Adrenal gland (tissue), 12 donors: ENCODE measurements around the gene KLHL29. TPM values are rescaled to one million over a fixed set of nuclear protein-coding genes. Genes with fewer than 3 reads are reported as not detected.
A peak's percentile ranks its signal among the peaks of the same experiment; 100 is the strongest.

Source experiments
- DNase-seq, 7 donors: peaks; one replicate each; pipeline ENCODE4 v3.0.0-alpha.2; 2019 to 2020
- H3K27ac ChIP-seq, 5 donors: fragments of 200-600 bp; sonication (generic) in 4 of 5; 1 replicate in 3 of 5; 2 replicates in 2 of 5; pipeline versions ENCODE4 v1.5.1 to v1.8.0; 2016 to 2020; ENCODE audit warnings: mild to moderate bottlenecking in 1 of 5
- H3K27me3 ChIP-seq: fragments of 200-600 bp; 2 replicates; pipeline ENCODE4 v1.8.0; 2021
- H3K36me3 ChIP-seq, 2 donors: fragments of 200-600 bp; replicated peaks in 1 of 2; 1 replicate in 1 of 2; 2 replicates in 1 of 2; pipeline versions ENCODE4 v1.5.1 to v1.8.0; 2018 to 2022
- H3K4me1 ChIP-seq, 2 donors: fragments of 200-600 bp; replicated peaks in 1 of 2; 1 replicate in 1 of 2; 2 replicates in 1 of 2; pipeline versions ENCODE4 v1.5.1 to v1.8.0; 2018 to 2021
- H3K4me3 ChIP-seq, 4 donors: fragments of 200-600 bp; sonication (generic) in 3 of 4; one replicate each; pipeline ENCODE4 v1.5.1; 2016 to 2018
- H3K9me3 ChIP-seq, 3 donors: fragments of 200-600 bp; sonication (generic) in 1 of 3; replicated peaks in 1 of 3; 1 replicate in 2 of 3; 2 replicates in 1 of 3; pipeline versions ENCODE4 v1.5.1 to v1.8.0; 2016 to 2021
- CTCF ChIP-seq, 6 experiments: fragments of 450-650 bp in 4 of 6; fragments of 200-600 bp in 2 of 6; sonication (generic) in 1 of 6; IDR thresholded peaks; 1 replicate in 5 of 6; 2 replicates in 1 of 6; pipeline versions ENCODE4 v1.5.1 to v1.8.0; 2016 to 2021; ENCODE audit warnings: antibody characterized with exemption in 6 of 6, mild to moderate bottlenecking in 2 of 6, moderate library complexity in 1 of 6
- POLR2A ChIP-seq, 2 donors: fragments of 450-650 bp; IDR thresholded peaks; one replicate each; pipeline ENCODE4 v1.6.1; 2017; ENCODE audit warnings: antibody characterized with exemption in 2 of 2, mild to moderate bottlenecking in 2 of 2, moderate library complexity in 1 of 2
- WGBS, 4 donors: extraction: QIAGEN DNeasy Blood & Tissue Kit in 2 of 4; methylation state at CpG; one replicate each; pipeline versions ENCODE4 v1.1.5 to v1.1.7; 2013 to 2017; 5-methylcytosine and 5-hydroxymethylcytosine counted together
- intact Hi-C, 2 donors: fragments of 100-400 bp; cut with DNase I; formaldehyde crosslinking; loops; one replicate each; pipeline versions ENCODE4 v1.14.1 to v1.15.0; 2022 to 2023
- polyA plus RNA-seq, 3 donors: library from polyadenylated mRNA; stranded (reverse); fragments of 200-250 nt in 2 of 3; fragments of 350-450 nt in 1 of 3; fragmentation: Illumina TruSeq in 1 of 3; extraction: RNeasy Lipid Tissue Mini Kit (QIAGEN cat#74804) in 1 of 3; gene quantifications; one replicate each; pipeline ENCODE4 v1.2.3, GENCODE V29; 2013 to 2014
- total RNA-seq, 9 donors: library from RNA; depleted of rRNA in 4 of 9; stranded (reverse); fragments of >200 nt in 4 of 9; fragments of 120-200 nt in 1 of 9; fragmentation: NEBNext Ultra II Directional in 1 of 9; extraction: Animal tissue kit (Norgen Biotek cat#: 25700) in 1 of 9; gene quantifications; one replicate each; pipeline versions ENCODE4 v1.1.0 to v1.2.4, GENCODE V29; 2013 to 2023
- donor health status: healthy with polysubstance abuse.
- donor health status: Bipolar disorder and iron deficiency.
- donor health status: DM: yes; HTN: yes; CAD: no.
- donor health status: DM: no; HTN: no; CAD: no.
- donor health status: DM: no; HTN: no; CAD: no.
- donor health status: DM: yes; HTN: yes; CAD: no.

KLHL29 gene
- total and polyA plus RNA-seq, 12 donors: 1.9 to 24.5 (median 15.7) TPM

- Histone ChIP-seq H3K36me3 (no peaks in the 10 kb centered on the region), H3K4me3 (no peak overlapping the region), H3K9me3 (no peaks in the 10 kb centered on the region), H3K27ac (no peak overlapping the region), H3K4me1 (peaks cover 0 to 15% of the 10 kb centered on the region in 2 donors), H3K27me3 (no peaks in the 10 kb centered on the region)
- 73 to 84% (median 83%) methylated on average over 3 of the region's 3 CpGs for WGBS, 4 donors
- DNase-seq: peak in 2 of 7 donors; percentile 7 to 41
- TF ChIP-seq CTCF (IDR thresholded peaks at IDR 0.05): no peak
- TF ChIP-seq POLR2A (IDR thresholded peaks at IDR 0.05): no peak
- intact Hi-C loops: no loop called here
These were observed 47.6 kb downstream of the KLHL29 start for GRCh38 chr2:23432531-23432930.

- peaks cover 0 to 15% of the 10 kb centered on the region in 2 donors for H3K4me1 ChIP-seq
- H3K9me3 ChIP-seq: no peaks in the 10 kb centered on the region
- TF ChIP-seq CTCF (IDR thresholded peaks at IDR 0.05) (no peak), POLR2A (IDR thresholded peaks at IDR 0.05) (no peak)
- 92 to 99% (median 97%) methylated on average over 4 to 6 of the region's 6 CpGs for WGBS, 4 donors
- intact Hi-C loops: no loop called here
- H3K36me3 ChIP-seq: no peaks in the 10 kb centered on the region
- no peak overlapping the region for H3K4me3 ChIP-seq
- peak in 3 of 7 donors; percentile 7 to 36 (median 11) for DNase-seq
- no peak overlapping the region for H3K27ac ChIP-seq
- no peaks in the 10 kb centered on the region for H3K27me3 ChIP-seq
These were observed 48.3 kb downstream of the KLHL29 start for GRCh38 chr2:23433282-23433681.

- Histone ChIP-seq H3K9me3 (no peaks in the 10 kb centered on the region), H3K27me3 (no peaks in the 10 kb centered on the region), H3K4me1 (peaks cover 0 to 15% of the 10 kb centered on the region in 2 donors), H3K27ac (no peak overlapping the region), H3K4me3 (no peak overlapping the region), H3K36me3 (no peaks in the 10 kb centered on the region)
- intact Hi-C loops: no loop called here
- peak in 4 of 7 donors; percentile 2 to 48 (median 12) for DNase-seq
- WGBS, 4 donors: 78 to 85% (median 79%) methylated on average over 5 to 6 of the region's 6 CpGs
- TF ChIP-seq CTCF (IDR thresholded peaks at IDR 0.05) (no peak), POLR2A (IDR thresholded peaks at IDR 0.05) (no peak)
These were observed 49.7 kb downstream of the KLHL29 start for GRCh38 chr2:23434721-23435121.

GRCh38 chr2:23435250-23436035 is 50.5 kb downstream of the KLHL29 start:
- H3K9me3 ChIP-seq: no peaks in the 10 kb centered on the region
- TF ChIP-seq CTCF (IDR thresholded peaks at IDR 0.05) (no peak), POLR2A (IDR thresholded peaks at IDR 0.05) (no peak)
- no peaks in the 10 kb centered on the region for H3K27me3 ChIP-seq
- DNase-seq: peak in 4 of 7 donors; percentile 1 to 46 (median 8)
- no peak overlapping the region for H3K4me3 ChIP-seq
- H3K36me3 ChIP-seq: no peaks in the 10 kb centered on the region
- 79 to 91% (median 90%) methylated on average over 9 of the region's 9 CpGs for WGBS, 4 donors
- peaks cover 0 to 15% of the 10 kb centered on the region in 2 donors for H3K4me1 ChIP-seq
- H3K27ac ChIP-seq: no peak overlapping the region
- intact Hi-C loops: no loop called here
